BE2C (cell line): ENCODE results near the gene CNGB1.
"Not testable (repeated sequence)": the region's sequence is repeated elsewhere in the genome, so short reads cannot be mapped to it uniquely, and the experiment has no call there.

Experiments
- DNase-seq: peaks from one replicate; pipeline ENCODE4 v3.0.0-alpha.2; 2020
- H3K27me3 ChIP-seq: fragments of 250-450 bp; sonication (Bioruptor Pico); 2 replicates; pipeline ENCODE4 v1.5.1; 2020; ENCODE audit warnings: mild to moderate bottlenecking
- H3K36me3 ChIP-seq: fragments of 250-450 bp; sonication (Bioruptor Pico); 2 replicates; pipeline ENCODE4 v1.5.1; 2020; ENCODE audit warnings: mild to moderate bottlenecking
- H3K4me1 ChIP-seq: fragments of 250-450 bp; sonication (Bioruptor Pico); 2 replicates; pipeline ENCODE4 v1.5.1; 2020
- H3K4me3 ChIP-seq: 2 replicates; pipeline ENCODE4 v1.5.1; 2011; ENCODE audit warnings: low read depth, low read length
- H3K9me3 ChIP-seq: fragments of 250-450 bp; sonication (Bioruptor Pico); 2 replicates; pipeline ENCODE4 v1.5.1; 2020
- CTCF ChIP-seq: IDR thresholded peaks from 2 replicates; pipeline ENCODE4 v1.5.1; 2012; ENCODE audit warnings: mild to moderate bottlenecking, low read depth, low read length

CNGB1 gene

DNA sequence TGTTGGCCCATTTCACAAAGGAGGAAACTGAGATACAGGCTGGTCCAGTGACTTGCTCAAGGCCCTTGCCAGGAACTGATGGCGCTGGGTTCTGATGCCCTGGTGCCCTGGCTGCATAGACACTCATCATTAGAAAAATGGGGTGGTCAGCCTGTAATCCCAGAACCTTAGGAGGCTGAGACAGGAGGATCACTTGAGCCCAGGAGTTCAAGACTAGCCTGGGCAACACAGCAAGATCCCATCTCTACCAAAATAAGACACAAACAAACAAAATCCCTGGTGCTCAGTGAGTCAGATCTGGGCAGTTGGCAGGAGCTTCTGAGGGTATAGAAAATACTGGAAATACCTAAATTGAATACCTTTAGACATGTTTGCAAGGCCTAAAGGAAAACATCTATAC is 127.5 kb downstream of the CNGB1 start:
- DNase-seq = no peak
- H3K36me3 ChIP-seq = no peaks in the 10 kb centered on the region
- H3K4me1 ChIP-seq = no peaks in the 10 kb centered on the region

DNA sequence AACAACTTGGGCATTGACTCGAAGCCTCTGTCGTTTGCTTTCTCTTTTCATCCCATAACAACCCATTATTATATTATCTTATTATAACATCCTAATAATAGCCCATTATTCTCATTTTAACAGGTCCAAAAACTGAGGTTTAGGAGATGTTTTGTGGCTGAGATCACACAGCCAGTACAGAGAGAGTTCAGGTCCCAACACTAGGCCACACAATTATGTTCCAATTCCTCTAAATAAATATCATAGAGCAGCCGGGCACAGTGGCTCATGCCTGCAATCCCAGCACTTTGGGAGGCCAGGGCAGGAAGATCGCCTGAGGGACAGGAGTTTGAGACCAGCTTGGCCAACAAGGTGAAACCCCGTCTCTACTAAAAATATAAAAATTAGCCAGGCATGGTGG is 128.3 kb downstream of the CNGB1 start:
- Histone ChIP-seq H3K9me3 (no peaks in the 10 kb centered on the region), H3K27me3 (no peaks in the 10 kb centered on the region), H3K36me3 (no peaks in the 10 kb centered on the region), H3K4me3 (no peak overlapping the region), H3K4me1 (no peaks in the 10 kb centered on the region)
- TF ChIP-seq CTCF = no peak
- no peak for DNase-seq

More for the DNA sequence above, 127.5 kb downstream of the CNGB1 start:
- no peak for TF ChIP-seq CTCF
- Histone ChIP-seq H3K4me3 (no peak overlapping the region), H3K27me3 (no peaks in the 10 kb centered on the region), H3K9me3 (no peaks in the 10 kb centered on the region)

GRCh38 chr16:57840833-57841232 is 130.1 kb downstream of the CNGB1 start:
- H3K4me3 ChIP-seq = no peak overlapping the region
- H3K9me3 ChIP-seq = no peaks in the 10 kb centered on the region
- no peak for TF ChIP-seq CTCF

DNA sequence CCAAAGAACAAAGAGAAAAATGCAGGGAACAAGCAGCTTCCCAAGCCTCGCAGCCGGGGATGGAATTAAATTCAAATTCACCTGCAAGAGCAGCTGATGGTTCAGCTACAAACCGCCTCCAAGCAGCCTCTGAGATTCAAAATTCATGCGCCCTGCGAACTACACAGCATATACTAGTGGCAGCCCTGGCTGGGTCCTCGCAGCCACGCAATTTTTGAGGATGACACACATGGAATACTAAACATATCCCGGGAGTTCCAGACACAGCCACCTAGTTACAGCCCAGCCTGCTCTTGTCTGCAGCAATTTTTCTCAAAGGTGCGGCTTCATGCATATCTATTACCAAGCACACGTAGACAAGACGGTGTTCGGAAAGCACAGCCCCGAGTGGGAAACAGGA is 132.8 kb downstream of the CNGB1 start:
- DNase-seq = no peak

More at GRCh38 chr16:57840833-57841232, 130.1 kb downstream of the CNGB1 start:
- Histone ChIP-seq H3K4me1 (no peaks in the 10 kb centered on the region), H3K27me3 (no peaks in the 10 kb centered on the region), H3K36me3 (no peaks in the 10 kb centered on the region)
- no peak for DNase-seq

GRCh38 chr16:57837305-57838125 is 133.4 kb downstream of the CNGB1 start:
- Histone ChIP-seq H3K36me3 (no peaks in the 10 kb centered on the region), H3K9me3 (no peaks in the 10 kb centered on the region), H3K27me3 (no peaks in the 10 kb centered on the region), H3K4me3 (no peak overlapping the region), H3K4me1 (no peaks in the 10 kb centered on the region)
- DNase-seq = no peak
- TF ChIP-seq CTCF = no peak

More for the DNA sequence above, 132.8 kb downstream of the CNGB1 start:
- Histone ChIP-seq H3K4me1 (no peaks in the 10 kb centered on the region), H3K4me3 (no peak overlapping the region), H3K9me3 (no peaks in the 10 kb centered on the region), H3K27me3 (no peaks in the 10 kb centered on the region), H3K36me3 (no peaks in the 10 kb centered on the region)
- no peak for TF ChIP-seq CTCF

GRCh38 chr16:57835439-57835838 is 135.5 kb downstream of the CNGB1 start:
- not testable (repeated sequence) for H3K9me3 ChIP-seq, H3K36me3 ChIP-seq, DNase-seq, H3K27me3 ChIP-seq, H3K4me1 ChIP-seq, H3K4me3 ChIP-seq
